ENCODE data around the gene EPS15.

DNA sequence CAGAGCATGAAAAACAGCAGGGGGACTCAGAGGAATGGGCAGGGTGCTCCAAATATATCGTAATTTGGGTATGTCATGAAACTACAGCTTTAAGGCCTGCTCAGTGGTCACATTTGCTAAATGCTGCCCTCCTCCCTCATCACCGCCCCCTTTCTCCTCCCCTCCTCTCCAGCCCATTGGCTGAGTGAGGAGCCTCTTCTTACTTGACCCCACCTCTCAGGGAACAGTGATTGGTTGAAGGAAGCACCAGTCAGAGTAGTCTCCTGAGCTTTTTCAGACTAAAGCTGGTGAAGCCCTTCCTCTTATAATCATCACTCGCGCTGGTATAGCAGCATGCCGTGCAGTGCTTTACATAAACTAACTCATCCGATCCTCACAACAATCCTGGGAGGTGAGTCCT is 178.7 kb downstream of the EPS15 start:
- TF ChIP-seq, protein P1, sequence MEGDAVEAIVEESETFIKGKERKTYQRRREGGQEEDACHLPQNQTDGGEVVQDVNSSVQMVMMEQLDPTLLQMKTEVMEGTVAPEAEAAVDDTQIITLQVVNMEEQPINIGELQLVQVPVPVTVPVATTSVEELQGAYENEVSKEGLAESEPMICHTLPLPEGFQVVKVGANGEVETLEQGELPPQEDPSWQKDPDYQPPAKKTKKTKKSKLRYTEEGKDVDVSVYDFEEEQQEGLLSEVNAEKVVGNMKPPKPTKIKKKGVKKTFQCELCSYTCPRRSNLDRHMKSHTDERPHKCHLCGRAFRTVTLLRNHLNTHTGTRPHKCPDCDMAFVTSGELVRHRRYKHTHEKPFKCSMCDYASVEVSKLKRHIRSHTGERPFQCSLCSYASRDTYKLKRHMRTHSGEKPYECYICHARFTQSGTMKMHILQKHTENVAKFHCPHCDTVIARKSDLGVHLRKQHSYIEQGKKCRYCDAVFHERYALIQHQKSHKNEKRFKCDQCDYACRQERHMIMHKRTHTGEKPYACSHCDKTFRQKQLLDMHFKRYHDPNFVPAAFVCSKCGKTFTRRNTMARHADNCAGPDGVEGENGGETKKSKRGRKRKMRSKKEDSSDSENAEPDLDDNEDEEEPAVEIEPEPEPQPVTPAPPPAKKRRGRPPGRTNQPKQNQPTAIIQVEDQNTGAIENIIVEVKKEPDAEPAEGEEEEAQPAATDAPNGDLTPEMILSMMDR (IDR thresholded peaks at IDR 0.05; ENCODE audit: low read length), result no peak
- TF ChIP-seq EZH2 (optimal IDR thresholded peaks at IDR 0.05; ENCODE audit: low read depth, low read length) (no peak), EZH2phosphoT487 (IDR thresholded peaks at IDR 0.05; ENCODE audit: low read length) (no peak)

All from MM.1S (cell line).